Eye (tissue), 1 donor: ENCODE results near the gene POU2F3.
"Not testable (repeated sequence)": the region's sequence is repeated elsewhere in the genome, so short reads cannot be mapped to it uniquely, and the experiment has no call there.

ENCODE experiments used
- DNase-seq: peaks from one replicate; pipeline ENCODE4 v3.0.0-alpha.2; 2015

POU2F3 gene

DNA sequence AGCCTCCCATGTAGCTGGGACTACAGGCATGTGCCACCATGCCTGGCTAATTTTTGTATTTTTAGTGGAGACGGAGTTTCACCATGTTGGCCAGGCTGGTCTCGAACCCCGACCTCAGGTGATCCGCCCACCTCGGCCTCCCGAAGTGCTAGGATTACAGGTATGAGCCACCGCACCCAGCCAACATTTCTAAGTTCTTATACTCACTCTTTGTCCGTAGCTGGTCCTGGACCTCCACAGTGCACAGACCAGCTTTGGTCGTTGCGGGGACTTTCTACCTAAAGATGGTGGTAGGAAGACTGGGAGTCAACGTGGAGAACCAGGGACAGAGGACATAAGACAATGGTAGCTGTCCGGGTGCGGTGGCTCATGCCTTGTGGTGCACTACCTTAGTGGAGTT is 13.4 kb downstream of the POU2F3 start:
- DNase-seq = not testable (repeated sequence)

DNA sequence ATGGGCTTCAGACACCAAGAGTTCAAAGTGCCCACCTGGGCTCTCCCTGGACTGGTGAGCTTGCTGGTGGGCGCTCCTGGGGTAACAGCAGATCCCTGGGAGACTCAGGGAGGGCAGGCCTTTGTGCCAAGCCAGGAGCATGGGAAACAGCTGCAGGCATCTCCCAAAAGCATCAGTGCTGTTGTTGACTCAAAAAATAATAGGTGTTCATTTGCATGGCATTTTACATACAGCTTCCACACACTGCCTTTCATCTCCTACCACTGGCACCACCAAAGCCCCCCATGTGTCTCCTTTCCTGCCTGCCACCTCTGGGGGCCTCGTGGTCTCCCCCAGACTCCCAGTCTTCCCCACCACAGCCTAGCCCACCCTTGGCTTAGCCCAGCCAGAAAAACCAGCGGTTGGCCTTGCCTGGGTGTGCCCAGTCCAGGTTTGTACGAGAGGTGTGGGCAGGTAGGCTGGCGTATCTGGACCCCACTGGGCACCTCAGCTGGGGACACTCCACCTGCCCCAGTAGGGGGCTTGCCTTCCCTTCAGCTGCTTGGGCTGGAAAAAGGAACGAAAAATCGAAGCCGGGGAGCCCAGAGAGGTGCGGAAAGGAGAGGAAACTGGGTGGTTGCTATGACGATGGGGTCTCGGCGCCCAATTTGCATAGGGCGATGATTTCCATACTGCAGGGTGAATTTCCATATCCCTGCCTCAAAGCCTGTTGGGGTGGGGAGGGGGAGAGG is 15.0 kb downstream of the POU2F3 start:
- DNase-seq = peak; percentile 51

DNA sequence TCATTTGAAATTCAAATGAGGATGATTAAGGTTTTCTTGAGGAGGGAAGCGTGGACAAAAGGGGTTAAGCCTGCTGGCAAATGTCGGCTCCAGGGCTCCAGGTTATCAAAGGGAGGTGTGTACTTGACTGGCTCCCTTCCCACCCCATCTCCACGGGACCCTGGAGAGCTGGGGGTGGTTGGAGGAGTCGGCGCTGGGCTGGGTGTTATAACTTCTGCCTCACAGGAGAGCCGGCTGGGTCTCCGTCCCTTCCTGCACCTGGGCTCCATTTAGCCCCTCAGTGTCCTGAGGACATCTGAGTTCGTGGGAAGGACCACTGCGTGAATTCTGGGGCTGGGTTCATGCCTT is 15.6 kb downstream of the POU2F3 start:
- no peak for DNase-seq

DNA sequence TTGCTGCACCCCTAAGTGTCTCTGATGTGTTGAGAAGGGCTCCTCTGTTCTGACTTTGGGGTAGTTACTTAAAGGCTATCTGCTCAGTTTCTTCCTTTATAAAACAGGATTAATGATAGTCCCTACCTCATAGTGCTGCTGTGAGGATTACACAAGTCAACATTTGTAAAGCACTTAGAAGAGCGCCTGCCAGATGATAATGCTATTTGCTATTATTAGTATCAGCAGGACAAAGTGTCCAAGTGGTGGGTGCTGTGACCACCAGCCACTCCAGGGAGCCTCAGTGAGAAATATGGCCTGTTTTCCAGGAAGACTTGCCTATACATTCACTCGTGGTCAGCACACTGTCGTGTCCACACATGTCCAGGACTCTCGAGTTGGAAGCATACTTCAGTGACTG is 16.2 kb downstream of the POU2F3 start:
- no peak for DNase-seq

DNA sequence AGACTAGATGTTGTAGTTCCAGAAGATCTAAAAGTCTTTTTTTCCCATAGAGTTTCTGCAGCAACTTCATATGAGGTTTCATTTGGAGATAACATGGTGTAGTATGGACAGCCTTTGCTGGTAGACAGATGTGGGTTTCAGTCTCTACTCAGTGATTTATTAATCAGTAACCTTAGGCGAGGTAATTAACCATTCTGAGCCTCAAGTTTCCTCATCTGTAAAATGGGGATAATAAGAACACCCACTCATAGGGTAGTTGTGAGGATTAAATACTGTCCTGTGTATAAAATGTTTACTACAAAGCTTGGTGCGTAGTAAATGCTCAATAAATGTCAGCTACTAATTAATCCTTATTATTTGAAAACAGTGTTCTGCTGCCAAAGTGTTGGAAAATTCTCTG is 16.8 kb downstream of the POU2F3 start:
- DNase-seq = no peak

DNA sequence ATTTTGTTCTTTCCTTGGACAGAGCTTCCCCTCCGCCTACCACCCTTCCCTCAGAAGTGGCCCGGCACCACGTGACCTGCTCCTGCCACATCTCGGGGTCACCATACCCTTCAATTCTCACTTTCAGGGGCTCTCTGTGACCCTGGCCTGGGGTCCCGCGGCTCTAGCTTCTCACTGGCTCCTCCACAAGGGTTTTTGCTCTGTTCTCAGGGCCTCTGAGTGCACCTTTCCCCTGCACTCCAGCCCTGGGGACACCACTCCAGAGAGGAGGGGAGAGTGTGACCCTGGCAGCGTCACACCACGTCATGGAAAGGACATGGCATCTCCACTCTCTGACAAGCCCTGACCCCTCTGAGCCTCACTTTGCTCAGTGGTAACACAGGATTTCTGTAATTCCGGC is 17.4 kb downstream of the POU2F3 start:
- no peak for DNase-seq

DNA sequence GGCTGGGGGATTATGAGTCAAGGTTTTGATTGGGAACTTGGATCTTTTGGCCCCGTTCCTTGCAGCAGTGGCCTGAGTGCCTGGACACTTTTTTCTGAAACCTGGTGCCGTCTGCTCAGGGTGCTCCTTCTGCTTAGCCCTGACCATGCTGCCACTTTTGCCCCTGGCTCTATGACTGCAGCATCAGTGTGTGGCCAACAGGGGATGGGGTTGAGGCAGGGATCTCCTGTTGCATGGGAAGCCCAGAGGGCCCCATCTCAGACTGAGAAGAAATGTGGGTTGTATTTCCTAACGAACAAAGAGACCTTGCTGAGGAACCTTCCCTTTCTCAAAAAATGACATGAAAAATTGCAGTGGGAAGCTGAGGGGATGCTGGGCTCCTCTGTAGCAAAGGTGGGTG is 18.7 kb downstream of the POU2F3 start:
- DNase-seq = no peak

DNA sequence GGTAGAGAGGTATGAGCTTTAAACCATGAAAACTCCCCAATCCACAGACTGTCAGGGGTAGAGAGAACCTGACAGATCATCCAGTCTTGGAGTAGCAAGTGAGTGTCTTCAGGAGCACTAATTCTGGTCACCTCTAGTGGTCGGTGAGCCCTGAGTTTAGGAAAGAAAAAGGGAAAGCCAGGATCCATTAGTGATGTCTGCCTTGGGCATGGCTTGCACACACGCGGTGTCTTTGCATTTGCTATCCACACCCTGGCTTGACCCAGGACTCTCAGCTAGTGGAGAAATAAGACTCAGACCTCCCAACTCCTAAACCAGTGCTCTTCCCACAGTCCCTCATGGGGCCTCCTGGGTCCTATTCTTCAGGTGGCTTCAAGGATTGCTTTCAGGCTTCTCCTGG is 19.3 kb downstream of the POU2F3 start:
- DNase-seq = no peak

DNA sequence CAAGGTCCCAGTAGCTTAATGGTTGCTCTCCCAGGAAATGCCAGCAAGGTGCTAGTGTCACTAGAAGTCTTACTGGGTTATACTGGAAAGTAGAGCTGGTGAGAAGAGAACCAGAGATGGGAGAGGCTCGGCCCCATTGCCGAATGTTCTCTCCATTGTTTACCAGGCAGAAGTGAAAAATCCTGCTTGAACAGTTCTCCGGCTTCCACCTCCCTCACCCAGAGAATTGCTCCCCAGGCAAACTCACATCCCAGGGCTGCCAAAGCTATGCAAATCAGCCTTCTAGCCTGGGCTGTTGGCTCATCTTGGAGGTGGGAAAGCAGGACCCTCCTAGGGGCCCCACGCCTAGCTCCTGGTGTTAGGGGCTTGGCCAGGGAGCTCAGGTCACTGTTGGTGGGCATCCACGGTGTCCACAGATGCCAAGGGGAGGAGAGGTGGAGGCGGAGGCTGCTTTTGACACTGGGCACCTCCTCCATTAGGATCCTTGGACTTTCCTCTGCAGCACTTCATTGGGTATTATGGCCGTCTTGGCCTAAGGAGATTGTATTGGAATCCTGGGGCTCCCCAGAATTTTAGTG is 20.1 kb downstream of the POU2F3 start:
- no peak for DNase-seq

DNA sequence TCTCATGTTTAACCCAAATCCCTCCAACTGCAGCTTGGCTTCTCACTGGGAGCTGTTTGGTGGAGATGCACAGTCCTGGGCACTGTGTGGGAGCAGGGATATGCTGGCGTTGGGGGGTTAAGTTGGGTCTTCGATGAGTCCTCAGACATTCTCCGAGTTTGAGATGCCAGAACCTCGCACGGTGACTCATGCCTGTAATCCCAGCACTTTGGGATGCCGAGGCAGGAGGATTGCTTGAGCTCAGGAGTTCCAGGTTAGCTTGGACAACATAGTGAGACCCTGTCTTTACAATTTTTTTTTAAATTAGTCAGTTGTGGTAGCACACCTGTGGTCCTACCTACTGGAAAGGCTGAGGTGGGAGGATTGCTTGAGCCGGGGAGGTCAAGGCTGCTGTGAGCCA is 20.7 kb downstream of the POU2F3 start:
- DNase-seq = no peak

DNA sequence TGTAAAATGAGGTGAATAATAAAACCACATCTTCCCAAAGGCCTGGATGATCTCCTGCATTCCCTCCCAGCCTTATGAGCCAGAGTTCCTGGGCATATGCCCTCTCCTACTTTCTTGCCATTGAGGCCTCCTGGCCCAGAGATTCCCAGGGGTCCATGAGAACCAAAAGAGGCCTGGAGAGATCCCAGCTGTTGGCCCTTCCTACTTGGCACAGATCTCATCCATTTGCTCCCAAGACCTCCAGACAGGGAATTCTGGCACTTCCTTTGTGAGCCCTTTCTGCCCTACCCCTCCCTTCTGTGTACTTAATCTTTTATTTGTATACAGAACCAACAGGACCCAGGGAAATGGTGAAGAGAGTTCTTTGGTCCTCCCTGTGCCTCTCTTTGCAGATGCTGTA is 21.4 kb downstream of the POU2F3 start:
- no peak for DNase-seq

DNA sequence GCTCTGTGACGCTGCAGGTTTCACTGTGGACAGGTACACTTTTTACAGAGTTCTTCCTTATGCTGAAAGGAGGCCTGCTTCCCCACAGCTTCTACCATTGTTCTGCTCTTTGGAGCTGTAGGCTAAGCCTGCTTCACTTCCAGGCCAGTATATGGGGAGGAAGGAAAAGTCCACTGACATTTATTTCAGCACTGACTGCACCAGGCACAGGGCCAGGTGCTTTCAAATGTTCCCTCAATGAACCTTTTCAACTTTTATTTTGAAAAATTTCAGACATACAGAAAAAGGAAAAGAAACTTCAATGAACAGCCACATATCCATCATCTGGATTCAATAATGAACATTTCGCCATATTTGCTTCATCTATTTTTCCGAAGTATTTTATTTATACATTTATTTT is 22.0 kb downstream of the POU2F3 start:
- no peak for DNase-seq

DNA sequence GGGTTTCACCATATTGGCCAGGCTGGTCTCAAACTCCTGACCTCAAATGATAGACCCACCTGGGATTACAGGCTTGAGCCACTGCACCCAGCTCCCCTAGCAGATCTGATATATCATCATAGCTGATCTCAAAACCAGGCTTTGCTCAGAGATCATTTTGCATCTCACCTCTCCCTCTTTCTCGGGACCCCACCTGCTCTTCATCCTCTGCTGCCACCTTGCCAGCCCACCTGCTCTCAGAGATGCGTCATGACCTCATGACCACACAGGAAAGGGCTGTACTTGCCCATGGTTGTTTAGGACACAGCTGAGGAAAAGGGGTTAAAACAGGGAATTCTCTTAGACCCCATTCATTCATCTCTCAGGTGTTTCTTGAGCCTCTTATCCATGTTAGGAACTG is 27.4 kb downstream of the POU2F3 start:
- no peak for DNase-seq

DNA sequence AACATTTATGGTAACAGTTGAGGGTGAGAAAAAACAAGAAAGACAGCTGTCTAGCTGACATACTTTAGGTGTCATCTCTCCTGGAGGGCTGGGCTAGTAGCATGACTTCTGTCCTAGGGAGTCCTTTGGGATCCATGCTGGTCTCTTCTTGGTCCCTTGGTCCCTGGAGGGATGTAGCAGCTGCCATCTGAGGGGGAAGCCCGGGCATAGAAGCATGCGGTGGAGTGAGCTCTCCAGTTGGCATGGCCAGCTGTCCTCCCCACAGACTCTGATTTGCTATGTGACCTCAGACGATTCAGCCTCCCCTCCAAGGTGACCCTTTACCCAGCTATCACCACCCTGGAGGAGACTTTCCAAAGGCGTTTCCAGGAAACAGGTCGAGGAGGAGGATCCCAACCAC is 28.7 kb downstream of the POU2F3 start:
- DNase-seq = no peak

DNA sequence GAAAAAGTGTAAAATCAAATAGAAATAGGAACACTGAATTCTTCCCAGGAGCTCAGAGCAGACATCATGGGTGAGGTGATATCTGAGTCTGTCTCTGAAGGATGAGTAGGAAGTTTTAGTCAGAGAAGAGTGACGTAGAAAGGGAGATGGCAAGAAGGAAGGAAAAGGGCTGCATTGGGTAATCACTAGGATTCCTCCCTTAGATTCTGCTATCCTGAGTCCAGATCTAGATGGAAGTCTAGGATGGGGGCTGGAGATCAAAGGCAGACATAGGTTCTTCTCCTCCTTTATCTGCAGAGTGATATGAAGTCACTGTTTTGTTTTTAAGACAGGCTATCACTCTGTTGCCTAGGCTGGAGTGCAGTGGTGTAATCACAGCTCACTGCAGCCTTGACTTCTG is 30.4 kb downstream of the POU2F3 start:
- DNase-seq = no peak

DNA sequence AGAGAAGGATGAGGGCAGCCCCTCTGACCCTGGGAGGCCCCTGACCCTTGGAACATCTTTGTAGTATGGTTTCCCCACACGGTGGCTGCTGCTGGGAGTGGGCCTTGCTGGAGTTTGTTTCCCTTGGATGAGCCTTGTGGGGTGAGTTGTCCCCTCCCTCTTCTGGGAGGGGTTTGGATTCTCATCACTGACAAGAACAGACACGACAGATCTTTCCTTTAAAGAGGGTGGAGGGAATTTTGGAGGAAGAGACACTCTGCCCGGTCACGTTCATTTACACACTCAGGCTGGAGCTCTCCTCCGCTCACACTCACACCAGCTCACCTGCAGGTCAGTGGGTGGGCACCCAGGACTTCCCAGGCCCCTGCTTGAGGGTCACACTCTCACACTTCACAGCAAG is 31.7 kb downstream of the POU2F3 start:
- DNase-seq = no peak

DNA sequence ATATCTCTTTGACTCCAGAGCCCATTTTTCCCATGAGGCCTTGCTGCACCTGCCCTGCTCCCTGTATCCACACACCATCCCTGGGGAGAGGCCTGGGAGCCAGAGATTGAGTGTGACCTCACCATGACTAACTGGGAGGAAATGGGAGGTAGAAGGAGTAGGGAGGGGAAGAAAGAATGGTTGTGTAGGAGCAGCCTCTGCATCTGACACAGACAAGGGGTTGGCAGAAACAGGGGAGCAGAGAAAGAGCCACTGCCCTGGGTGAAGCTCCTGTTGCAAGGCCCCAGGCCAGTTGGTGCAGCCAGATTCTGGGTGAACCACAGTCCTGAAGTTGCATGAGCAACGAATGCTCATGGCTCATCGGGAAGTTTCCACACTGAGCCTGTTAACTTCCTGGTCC is 32.4 kb downstream of the POU2F3 start:
- no peak for DNase-seq

DNA sequence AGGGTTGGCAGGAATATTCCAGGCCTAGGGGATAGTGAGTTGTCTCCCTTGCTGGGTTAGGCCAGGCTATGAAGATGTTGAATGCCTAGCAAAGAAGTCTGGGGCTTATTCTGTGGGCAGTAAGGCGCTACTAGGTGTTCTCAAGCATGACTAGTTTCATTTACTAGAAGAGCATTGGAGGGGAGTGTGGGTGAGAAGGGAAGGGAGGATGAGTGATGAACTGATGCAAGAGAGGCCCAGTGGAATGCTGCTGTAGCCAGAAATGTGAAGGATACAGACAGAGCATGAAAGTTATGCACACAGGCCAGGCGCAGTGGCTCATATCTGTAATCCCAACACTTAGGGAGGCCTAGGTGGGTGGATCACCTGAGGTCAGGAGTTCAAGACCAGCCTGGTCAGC is 33.5 kb downstream of the POU2F3 start:
- DNase-seq = no peak

DNA sequence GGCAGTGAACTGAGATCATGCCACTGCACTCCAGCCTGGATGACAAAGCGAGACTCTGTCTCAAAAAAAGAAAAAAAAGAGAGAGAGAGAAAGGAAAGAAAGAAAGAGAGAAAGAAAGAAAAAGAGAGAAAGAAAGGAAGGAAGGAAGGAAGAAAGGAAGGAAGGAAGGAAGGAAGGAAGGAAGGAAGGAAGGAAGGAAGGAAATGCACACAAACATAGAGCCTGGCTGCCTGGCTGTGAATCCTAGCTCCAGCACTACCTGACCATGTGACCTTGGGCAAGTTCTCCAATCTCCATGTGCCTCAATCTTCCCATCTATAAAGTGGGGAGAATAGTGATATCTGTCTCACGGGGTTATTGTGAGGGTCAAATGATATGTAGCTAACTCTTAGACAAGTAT is 34.0 kb downstream of the POU2F3 start:
- DNase-seq = not testable (repeated sequence)

DNA sequence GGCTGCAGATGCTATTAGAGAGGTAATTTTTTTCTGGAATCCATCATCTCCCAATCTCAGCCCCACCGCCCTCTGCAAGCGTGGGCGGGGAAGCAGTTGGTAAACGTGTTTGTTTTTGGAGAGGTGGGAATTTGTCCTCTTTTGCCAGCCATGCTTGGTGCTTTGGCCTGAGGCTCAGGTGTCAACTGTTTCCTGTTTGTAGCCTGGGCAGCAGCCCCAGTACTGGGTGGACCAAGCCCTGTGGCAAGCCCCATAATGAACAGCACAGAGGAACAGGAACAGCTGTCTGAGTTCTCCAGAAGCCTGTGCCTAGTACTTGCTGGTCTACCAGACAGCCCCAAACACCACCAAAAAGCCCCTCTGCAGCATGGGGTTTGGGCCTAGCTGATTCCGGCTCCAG is 39.6 kb downstream of the POU2F3 start:
- DNase-seq = no peak

DNA sequence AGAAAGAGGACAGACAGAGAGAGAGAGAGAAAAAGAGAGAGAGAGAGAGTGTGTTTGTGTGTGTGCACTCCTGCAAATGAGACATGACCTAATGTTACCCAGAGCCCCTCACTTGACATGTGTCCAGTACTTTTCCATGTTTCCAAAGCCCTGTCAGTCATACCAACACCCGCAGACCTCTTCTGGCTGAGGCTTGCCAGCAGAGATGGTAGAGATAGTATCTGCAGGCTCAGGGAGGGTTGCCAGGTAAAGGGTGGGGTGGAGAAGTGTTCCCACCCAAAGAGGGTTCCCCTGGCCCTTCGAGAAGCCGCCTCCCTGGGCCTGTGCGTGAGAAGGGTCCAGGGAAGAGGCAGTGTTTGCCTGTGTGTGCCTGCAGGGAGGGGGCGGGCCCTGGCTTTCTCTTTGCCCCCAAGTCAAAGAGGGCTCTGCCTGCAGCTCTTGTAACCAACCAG is 40.7 kb downstream of the POU2F3 start:
- DNase-seq = no peak

DNA sequence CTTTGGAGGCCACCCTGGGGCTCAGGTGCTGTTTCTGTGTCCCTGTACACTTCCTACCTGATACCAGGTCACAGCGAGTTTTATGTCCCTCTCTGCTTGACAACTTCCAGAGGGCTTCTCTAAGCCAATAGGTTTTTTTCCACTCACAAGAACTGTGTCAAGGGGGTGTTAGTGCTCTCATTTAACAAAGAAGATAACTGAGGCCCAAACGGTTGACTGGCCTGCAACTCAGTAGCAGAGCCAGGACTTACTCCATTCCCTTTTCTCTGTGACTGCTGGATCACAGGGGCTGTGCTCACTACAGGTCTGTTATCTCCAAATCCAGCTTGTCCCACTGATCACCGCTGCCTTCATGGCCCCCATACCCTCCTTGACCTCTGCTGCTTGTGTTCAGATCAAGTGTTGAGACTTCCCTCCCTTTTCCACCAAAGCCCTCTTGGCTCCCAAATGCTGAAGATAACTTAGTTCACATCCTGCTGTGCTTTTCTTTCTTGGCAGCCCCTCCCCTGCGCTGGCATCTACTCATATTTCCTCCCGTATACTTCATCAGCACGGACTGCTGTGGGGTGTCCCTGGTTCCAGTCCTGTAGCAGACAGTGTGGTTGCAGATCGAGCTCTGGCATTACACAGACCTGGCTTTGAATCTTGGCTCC is 41.3 kb downstream of the POU2F3 start:
- DNase-seq = peak; percentile 24

DNA sequence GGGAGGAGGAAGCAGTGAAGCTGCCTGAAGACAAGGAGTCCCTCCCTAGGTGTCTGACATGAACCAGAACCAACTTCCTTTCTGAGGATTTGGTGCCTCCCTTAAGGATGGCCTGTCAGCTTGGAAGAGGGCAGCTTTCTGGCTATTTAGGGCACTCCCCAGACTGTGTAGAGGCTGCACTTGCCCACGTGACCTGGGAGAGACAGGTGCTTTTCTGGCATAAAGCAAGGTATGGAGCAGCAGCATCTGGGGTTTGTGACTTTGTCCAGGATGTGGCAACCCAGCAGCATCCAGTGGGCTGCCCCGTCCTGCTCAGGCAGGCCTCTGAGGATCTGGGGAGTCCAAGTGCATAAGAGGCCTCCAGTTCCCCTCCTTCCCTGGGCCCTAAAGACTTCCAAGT is 43.2 kb downstream of the POU2F3 start:
- DNase-seq = no peak

DNA sequence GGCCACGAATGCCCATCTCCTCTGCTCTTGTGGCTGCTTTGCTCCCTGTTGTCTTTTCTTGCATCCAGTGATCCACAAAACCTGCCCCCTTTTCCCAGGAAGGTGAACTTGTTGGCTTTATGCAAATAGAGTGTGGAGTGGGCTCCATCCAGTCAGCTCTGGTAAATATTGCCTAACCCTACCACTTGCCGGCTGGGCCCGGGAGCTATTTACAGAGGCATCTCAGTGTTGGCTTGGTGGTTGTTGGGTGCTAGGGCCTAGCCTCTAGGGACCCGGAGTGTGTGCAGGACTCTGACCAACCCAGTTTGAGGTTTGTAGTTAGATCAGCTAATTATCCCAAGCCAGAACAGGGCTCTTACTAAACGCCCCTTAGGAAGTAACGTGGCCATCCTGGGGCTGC is 44.3 kb downstream of the POU2F3 start:
- DNase-seq = no peak

DNA sequence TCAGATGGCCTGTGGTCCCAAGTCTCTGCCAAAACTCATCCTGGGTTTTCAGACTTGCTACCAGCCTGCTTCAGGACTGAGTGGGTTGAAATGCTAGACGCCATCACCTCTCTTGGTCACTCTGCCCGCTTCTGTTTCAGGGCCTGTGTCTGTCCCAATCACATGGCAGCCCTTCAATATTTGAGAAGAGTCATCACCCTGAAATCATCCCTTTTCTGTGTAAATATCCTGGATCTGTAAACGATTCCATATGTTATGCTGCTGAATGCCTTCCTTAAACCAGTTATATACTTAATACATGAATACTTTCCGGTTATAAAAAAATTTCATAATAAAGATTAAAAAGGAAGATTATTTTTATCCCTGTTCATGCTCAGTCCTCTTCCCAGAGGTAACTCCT is 45.3 kb downstream of the POU2F3 start:
- no peak for DNase-seq
